IPS-18c (cell line): ENCODE results near the gene SHMT1.
A peak's percentile ranks its signal among the peaks of the same experiment; 100 is the strongest.
"Not testable (repeated sequence)": the region's sequence is repeated elsewhere in the genome, so short reads cannot be mapped to it uniquely, and the experiment has no call there.

Source experiments
- H3K4me3 ChIP-seq: 2 replicates; pipeline ENCODE4 v1.7.0; 2013; ENCODE audit warnings: low read depth, mild to moderate bottlenecking, low read length, moderate library complexity; ENCODE audit not compliant: insufficient read depth
- H3K9me3 ChIP-seq: one replicate; pipeline ENCODE4 v1.6.1; 2013; ENCODE audit warnings: mild to moderate bottlenecking, low read length, moderate library complexity; ENCODE audit not compliant: control insufficient read depth, insufficient read depth

Gene SHMT1

DNA sequence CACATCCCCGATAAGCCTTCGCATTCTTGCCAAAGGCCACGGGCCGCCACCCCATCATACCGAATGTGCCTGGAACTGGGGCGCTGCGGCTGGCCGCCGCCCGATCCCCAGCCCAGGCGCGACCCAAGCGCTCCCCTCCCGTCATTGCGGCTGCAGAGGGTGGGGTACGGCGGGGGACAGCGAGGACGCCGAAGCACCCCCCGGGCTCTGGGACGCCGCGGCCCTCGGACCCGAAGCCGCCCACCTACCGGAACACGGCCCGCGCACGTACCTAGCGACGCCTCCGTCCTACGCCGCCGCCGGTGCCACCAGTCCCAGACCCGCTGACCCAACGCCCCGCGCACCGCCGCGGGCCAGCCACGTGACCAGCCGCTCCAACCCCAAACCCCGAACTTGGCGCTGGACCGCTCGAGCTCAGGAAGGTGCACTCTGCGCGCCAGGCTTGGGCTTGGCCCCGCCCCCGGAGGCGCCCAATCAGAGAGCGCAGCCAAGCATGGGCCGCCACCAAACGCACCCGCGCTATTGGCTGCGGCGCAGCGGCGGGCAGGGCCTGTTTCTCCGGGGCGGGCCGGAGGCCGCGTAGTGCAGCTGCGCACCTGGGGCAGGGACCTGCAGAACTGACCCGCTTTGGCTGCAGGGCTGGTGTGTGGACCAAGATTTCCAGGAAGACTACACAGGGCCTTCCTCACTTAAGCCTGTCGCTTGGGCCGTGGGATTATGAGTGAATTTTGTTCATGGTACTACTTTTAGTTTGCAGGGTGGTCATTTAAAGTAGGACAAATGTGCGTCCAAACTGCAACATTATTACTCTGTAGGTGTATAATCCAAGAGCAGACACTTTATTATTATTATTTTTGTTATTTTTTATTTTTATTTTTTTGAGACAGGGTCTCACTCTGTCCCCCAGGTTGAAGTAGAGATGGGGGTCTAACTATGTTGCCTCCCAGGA, at the start of gene SHMT1:
Gene SHMT1 (minus strand): TSS at position 450 of the 949 bp plus-strand sequence. CDS start 7,569 bp downstream, outside the sequence.
- H3K4me3 ChIP-seq = peak within 1 kb of the TSS; percentile 91
- peaks cover 3% of the 10 kb centered on the region for H3K9me3 ChIP-seq

DNA sequence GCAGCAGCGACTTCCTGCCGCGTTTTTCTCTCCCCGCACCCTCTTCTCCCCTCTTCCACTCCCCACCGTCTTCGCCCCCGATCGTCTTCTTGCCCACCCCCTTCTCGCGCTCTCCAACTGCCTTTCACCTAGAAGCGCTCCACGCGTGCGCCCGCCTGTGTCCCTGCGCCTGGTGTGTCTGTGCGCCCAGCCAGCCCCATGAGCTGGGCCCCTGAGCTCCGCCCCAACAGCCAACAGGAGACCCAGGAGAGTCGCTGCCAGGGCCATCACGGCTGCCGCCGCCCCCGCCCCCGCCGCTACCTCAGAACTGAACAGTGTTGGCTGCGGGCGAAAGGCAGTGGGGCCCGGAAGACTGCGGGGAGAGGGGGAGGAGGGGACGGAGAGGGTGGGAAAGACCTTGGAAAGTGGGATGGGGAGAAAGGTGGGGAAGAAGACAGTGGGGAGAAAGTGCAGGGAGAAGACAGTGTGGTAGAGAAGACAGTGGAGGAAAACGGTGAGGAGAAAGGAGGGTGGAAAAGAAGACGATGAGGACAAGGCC, 48.7 kb upstream of the SHMT1 start:
- not testable (repeated sequence) for H3K4me3 ChIP-seq, H3K9me3 ChIP-seq

DNA sequence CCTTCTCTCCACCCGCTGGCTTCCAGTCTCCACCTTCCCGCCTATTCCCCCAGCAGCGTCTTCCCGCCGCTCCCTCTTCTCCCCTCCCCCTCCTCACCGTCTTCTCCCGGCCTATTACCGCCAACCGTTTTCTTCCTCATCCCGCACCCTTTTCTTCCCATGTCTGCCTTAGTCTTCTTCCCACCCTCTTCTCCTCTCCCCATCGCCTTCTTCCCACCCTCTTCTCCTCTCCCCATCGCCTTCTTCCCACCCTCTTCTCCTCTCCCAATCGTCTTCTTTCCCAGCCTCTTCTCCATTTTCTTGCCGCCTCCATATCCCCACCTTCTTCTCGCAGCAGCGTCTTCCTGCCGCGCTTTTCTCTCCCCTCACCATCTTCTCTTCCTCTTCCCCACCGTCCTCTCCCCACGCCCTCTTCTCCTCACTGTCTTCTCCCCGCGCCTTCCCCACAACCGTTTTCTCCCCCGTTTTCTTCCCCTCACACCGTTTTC, 48.1 kb upstream of the SHMT1 start:
- H3K9me3 ChIP-seq = not testable (repeated sequence)
- peak overlapping the region; percentile 65 for H3K4me3 ChIP-seq

DNA sequence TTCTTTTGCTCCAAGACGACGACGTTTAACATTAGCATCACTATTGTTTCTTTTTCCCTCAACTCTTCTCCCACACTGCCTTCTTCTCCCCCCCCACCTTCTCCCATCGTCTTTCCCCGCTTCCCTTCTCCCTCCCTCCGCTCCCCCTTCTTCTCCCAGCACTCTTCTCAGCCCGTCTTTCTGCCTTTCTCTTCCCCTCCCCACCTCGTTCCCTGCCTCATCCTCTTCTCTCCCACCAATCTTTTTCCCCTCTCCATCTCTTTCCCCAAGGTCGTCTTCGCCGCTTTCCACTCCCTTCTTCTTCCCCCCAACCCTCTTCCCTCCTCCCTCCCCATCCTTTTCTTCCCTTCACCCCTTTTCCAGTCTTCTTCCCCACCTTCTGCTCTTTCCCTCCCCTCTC, 47.4 kb upstream of the SHMT1 start:
- H3K9me3 ChIP-seq = not testable (repeated sequence)
- peak overlapping the region; percentile 65; the same call in 1 of the 2 replicates for H3K4me3 ChIP-seq

DNA sequence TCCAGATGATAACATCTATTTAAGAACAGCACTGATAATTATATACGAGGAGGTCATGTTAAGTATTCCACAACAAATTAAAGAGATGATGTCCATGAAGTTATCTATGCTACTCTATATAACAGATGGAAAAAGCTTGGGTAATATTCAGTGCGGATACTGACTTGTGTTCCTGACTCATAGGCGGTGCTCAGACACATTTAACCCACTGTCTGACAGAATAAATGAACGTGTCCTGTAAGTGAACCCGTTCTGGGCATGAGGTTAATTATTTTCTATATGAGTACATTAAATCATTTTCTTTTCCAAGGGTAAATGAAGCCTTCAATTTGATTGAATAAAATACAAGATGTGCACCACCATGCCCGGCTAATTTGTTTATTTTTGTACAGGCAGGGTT, 46.0 kb upstream of the SHMT1 start:
- H3K9me3 ChIP-seq, H3K4me3 ChIP-seq: not testable (repeated sequence)

- H3K4me3 ChIP-seq, H3K9me3 ChIP-seq: not testable (repeated sequence)
These were observed 45.6 kb upstream of the SHMT1 start for GRCh38 chr17:18408906-18409305.

GRCh38 chr17:18403604-18404003, 40.3 kb upstream of the SHMT1 start:
- H3K4me3 ChIP-seq = not testable (repeated sequence)

GRCh38 chr17:18403166-18403565, 39.8 kb upstream of the SHMT1 start:
- not testable (repeated sequence) for H3K4me3 ChIP-seq, H3K9me3 ChIP-seq

More at GRCh38 chr17:18403604-18404003, 40.3 kb upstream of the SHMT1 start:
- not testable (repeated sequence) for H3K9me3 ChIP-seq

- H3K4me3 ChIP-seq, H3K9me3 ChIP-seq: not testable (repeated sequence)
These were observed 38.7 kb upstream of the SHMT1 start for GRCh38 chr17:18401872-18402590.

- H3K9me3 ChIP-seq, H3K4me3 ChIP-seq: not testable (repeated sequence)
These were observed 25.4 kb upstream of the SHMT1 start for GRCh38 chr17:18388728-18389127.

- H3K4me3 ChIP-seq, H3K9me3 ChIP-seq: not testable (repeated sequence)
These were observed 24.9 kb upstream of the SHMT1 start for GRCh38 chr17:18388266-18388665.

DNA sequence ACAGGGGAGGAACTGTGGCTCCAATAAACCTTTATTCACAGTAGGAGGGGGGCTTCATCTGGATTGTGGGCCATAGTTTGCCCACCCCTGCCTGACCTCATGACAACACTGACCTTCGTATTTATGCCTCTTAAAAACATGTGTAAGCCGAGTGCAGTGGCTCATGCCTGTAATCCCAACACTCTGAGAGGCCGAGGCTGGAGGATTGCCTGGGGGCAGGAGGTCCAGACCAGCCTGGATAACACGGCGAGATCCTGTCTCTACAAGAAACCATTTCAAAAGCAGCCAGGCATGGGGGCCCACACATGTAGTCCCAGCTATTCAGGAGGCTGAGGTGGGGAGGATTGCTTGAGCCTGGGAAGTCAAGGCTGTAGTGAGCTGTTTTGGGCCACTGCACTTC, 24.2 kb upstream of the SHMT1 start:
- not testable (repeated sequence) for H3K9me3 ChIP-seq

DNA sequence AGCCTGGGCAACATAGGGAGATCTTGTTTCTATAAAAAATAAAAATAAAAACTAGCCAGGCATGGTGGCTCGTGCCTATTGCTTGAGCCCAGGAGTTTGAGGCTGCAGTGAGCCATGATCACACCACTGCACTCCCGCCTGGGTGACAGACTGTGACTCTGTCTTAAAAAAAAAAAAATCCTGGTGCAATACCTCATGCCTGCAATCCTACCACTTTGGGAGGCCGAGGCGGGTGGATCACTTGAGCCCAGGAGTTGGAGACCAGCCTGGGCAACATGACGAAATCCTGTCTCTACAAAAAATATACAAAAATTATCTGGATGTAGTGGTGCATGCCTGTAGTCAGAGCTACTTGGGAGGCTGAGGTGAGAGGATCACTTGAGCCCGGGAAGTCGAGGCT, 20.9 kb upstream of the SHMT1 start:
- H3K4me3 ChIP-seq, H3K9me3 ChIP-seq: not testable (repeated sequence)

More for the DNA sequence above, 24.2 kb upstream of the SHMT1 start:
- H3K4me3 ChIP-seq = not testable (repeated sequence)

DNA sequence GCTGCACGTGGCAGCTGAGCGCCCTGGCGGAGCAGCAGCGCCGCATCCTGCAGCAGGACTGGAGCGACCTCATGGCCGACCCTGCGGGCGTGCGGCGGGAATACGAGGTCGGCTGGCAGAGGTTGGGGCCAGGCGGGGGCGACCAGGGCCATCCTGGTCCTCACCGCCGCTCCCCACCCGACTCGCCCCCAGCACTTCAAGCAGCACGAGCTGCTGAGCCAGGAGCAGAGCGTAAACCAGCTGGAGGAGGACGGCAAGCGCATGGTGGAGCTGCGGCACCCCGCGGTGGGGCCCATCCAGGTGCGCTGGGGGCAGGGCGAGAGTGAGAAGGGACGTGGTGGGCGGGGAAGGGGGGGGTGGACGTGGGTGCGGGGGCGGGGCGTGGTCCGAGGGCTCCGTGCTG, 19.7 kb upstream of the SHMT1 start:
- H3K9me3 ChIP-seq, H3K4me3 ChIP-seq: not testable (repeated sequence)

DNA sequence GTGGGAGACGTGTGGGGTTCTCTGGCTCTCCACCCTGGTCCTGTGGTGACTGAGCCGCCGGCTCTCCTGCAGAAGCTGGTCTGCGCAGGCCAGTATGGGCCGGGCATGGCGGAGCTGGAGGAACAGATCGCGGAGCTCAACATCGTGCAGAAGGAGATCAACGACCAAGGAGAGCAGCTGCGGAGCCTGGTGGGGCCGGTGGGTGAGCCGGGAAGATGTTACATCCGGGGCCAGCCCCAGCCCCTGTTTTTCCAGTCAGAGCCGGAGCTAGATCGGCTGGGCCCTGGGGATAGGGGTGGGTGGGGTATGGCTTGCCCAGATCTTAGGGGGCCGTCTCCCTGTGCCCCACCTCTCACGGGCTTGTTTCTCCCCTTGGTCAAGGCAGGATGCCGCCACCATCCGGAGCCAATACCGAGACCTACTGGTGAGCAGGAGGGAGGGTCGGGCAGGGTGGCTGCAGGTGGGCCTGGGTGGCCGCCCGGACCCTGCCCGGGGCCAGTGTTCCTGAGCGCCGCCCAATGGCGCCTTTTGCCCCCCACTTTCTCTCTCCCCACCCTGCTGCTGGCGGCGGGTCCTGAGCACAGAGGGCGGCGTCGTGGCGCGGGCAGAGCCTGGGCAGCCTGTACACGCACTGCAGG, 19.2 kb upstream of the SHMT1 start:
- Histone ChIP-seq H3K9me3 (no peaks in the 10 kb centered on the region), H3K4me3 (no peak overlapping the region)

DNA sequence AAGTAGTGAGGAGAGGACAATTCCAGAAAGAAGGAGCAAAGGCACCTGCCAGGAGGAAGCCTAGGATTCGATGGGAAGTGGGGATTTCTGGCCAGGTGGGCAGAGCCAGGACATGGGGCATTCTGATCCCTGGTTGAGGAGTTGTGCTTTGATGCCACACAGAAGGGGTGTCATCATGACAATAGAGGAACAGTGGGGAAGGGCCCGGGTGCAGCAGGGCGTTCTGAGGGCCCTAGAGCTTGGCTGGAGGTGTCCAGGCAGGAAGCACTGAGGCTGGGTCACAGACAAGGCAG, 18.5 kb upstream of the SHMT1 start:
- Histone ChIP-seq H3K9me3 (no peaks in the 10 kb centered on the region), H3K4me3 (no peak overlapping the region)

DNA sequence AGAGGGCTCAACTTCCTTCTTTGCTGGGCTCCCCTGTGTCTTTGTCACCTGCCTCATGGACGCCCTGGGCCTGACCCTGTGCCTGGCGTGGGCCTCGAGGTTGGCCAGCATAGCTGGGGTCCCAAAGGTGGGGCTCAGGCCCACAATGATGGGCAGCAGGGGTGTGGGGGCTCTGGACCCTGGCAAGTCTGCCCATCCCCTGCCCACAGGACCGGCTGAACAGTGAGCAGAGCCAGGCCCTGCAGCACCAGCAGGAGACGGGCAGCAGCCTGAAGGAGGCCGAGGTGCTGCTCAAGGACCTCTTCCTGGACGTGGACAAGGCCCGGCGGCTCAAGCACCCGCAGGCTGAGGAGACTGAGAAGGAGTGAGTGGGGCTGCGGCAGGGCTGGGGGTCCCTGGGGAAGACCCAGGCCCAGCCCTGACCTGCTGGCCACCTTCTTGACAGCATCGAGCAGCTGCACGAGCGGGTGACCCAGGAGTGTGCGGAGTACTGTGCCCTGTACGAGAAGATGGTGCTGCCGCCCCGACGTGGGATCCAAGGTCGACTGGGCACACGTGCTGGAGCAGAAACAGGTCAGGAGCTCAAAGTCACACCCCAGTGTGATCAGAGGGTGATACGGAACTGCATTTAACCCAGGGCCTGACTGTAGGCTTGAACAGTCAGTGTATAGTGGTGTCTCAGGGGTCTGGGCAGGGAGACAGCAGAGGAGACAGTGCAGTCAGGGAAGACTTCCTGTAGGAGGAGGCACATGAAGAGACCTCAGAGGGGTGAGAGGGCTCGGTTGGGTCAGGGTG, 18.0 kb upstream of the SHMT1 start:
- Histone ChIP-seq H3K4me3 (no peak overlapping the region), H3K9me3 (no peaks in the 10 kb centered on the region)
